SK-N-SH (cell line): ENCODE measurements around the gene TLDC2. TPM values are rescaled to one million over a fixed set of nuclear protein-coding genes. Genes with fewer than 3 reads are reported as not detected.
"Not testable (repeated sequence)": the region's sequence is repeated elsewhere in the genome, so short reads cannot be mapped to it uniquely, and the experiment has no call there.

Experiments used
- CTCF ChIA-PET: fragments of 300-600, 350-600 bp; formaldehyde crosslinking; extraction: SDS; loops from one replicate; lab custom pipeline; 2021; lab: Yijun Ruan, JAX
- POLR2A ChIA-PET: fragments of 350-600 bp; sonication (Branson Sonifier 250); formaldehyde crosslinking; extraction: SDS; loops from one replicate; lab custom pipeline; 2020; ENCODE audit warnings: antibody characterized with exemption, inconsistent platforms; lab: Yijun Ruan, JAX
- DNase-seq: peaks from one replicate; pipeline ENCODE4 v3.0.0; 2012
- H2AFZ ChIP-seq: fragments of 200-600 bp; sonication (generic); 2 replicates; pipeline ENCODE4 v1.8.1; 2016; ENCODE audit warnings: antibody characterized with exemption, mild to moderate bottlenecking, low read depth
- H3F3A ChIP-seq: fragments of 200-600 bp; sonication (generic); replicated peaks from 2 replicates; pipeline ENCODE3; 2016; ENCODE audit warnings: antibody characterized with exemption, mild to moderate bottlenecking; ENCODE audit not compliant: insufficient read depth
- H3K27ac ChIP-seq, 2 experiments: fragments of 200-500 bp in 1 of 2; fragments of 200-600 bp in 1 of 2; sonication (Bioruptor generic) in 1 of 2; sonication (generic), shearing (Covaris generic) in 1 of 2; 2 replicates each; pipeline versions ENCODE4 v1.5.1 to v1.6.1; 2014 to 2016; ENCODE audit warnings: low read depth in 2 of 2, inconsistent platforms in 1 of 2, low read length in 1 of 2, mild to moderate bottlenecking in 1 of 2, mixed read lengths in 1 of 2
- H3K27me3 ChIP-seq: fragments of 200-600 bp; sonication (generic), shearing (Covaris generic); 2 replicates; pipeline ENCODE4 v1.6.1; 2016; ENCODE audit warnings: mixed run types; ENCODE audit not compliant: insufficient read depth
- H3K36me3 ChIP-seq, 2 experiments: fragments of 200-500 bp in 1 of 2; fragments of 200-600 bp in 1 of 2; sonication (Bioruptor generic) in 1 of 2; sonication (generic) in 1 of 2; replicated peaks in 1 of 2; 2 replicates each; pipeline versions ENCODE3 to v1.5.1; 2014 to 2016; ENCODE audit warnings: low read length in 1 of 2, mild to moderate bottlenecking in 1 of 2; ENCODE audit not compliant: insufficient read depth in 2 of 2, control insufficient read depth in 1 of 2
- H3K4me1 ChIP-seq, 2 experiments: fragments of 200-500 bp in 1 of 2; fragments of 200-600 bp in 1 of 2; sonication (Bioruptor generic) in 1 of 2; sonication (generic), shearing (Covaris generic) in 1 of 2; 2 replicates each; pipeline versions ENCODE4 v1.5.1 to v1.6.1; 2014 to 2016; ENCODE audit warnings: low read depth in 1 of 2, low read length in 1 of 2, mixed run types in 1 of 2; ENCODE audit not compliant: insufficient read depth in 2 of 2, control insufficient read depth in 1 of 2
- H3K4me2 ChIP-seq: fragments of 200-600 bp; sonication (generic), shearing (Covaris generic); 2 replicates; pipeline ENCODE4 v1.6.1; 2017; ENCODE audit warnings: mixed run types
- H3K4me3 ChIP-seq, 2 experiments: fragments of 200-500 bp in 1 of 2; fragments of 200-600 bp in 1 of 2; sonication (Bioruptor generic) in 1 of 2; sonication (generic), shearing (Covaris generic) in 1 of 2; 2 replicates each; pipeline versions ENCODE4 v1.5.1 to v1.8.1; 2014 to 2016; ENCODE audit warnings: low read depth in 2 of 2, inconsistent platforms in 1 of 2, low read length in 1 of 2, mild to moderate bottlenecking in 1 of 2, mixed read lengths in 1 of 2, moderate library complexity in 1 of 2
- H3K79me2 ChIP-seq: fragments of 200-600 bp; sonication (generic); 2 replicates; pipeline ENCODE4 v1.8.1; 2017; ENCODE audit warnings: mild to moderate bottlenecking; ENCODE audit not compliant: insufficient read depth
- H3K9ac ChIP-seq: fragments of 200-600 bp; sonication (generic); 2 replicates; pipeline ENCODE4 v1.6.1; 2017; ENCODE audit warnings: mixed run types
- H3K9me2 ChIP-seq: fragments of 200-600 bp; sonication (generic); 2 replicates; pipeline ENCODE4 v1.6.1; 2017; ENCODE audit warnings: mixed run types
- H3K9me3 ChIP-seq: fragments of 200-600 bp; sonication (generic); 2 replicates; pipeline ENCODE4 v1.6.1; 2017; ENCODE audit warnings: mixed run types, mild to moderate bottlenecking, moderate library complexity
- H4K20me1 ChIP-seq: fragments of 200-600 bp; sonication (generic); 2 replicates; pipeline ENCODE4 v1.6.1; 2017; ENCODE audit warnings: mild to moderate bottlenecking, mixed run types; ENCODE audit not compliant: insufficient read depth
- CHD2 ChIP-seq: fragments of 150-350 bp; IDR thresholded peaks from 2 replicates; pipeline ENCODE4 v1.6.1; 2018; ENCODE audit warnings: low read length; ENCODE audit not compliant: partially characterized antibody
- EZH2phosphoT487 ChIP-seq: fragments of 200-600 bp; sonication (generic); IDR thresholded peaks from 2 replicates; pipeline ENCODE4 v1.6.1; 2017; ENCODE audit warnings: low read depth, mixed run types, mild to moderate bottlenecking, antibody characterized with exemption, moderate library complexity, borderline replicate concordance
- FOSL2 ChIP-seq: IDR thresholded peaks from 2 replicates; pipeline ENCODE4 v1.4.0; 2012; ENCODE audit warnings: low read depth, mild to moderate bottlenecking, moderate library complexity, borderline replicate concordance
- FOXM1 ChIP-seq: IDR thresholded peaks from 2 replicates; pipeline ENCODE4 v1.4.0; 2012; ENCODE audit warnings: low read depth, mild to moderate bottlenecking
- PBX3 ChIP-seq: IDR thresholded peaks from 2 replicates; pipeline ENCODE4; 2012
- POLR2AphosphoS5 ChIP-seq: IDR thresholded peaks from 2 replicates; pipeline ENCODE4 v1.6.1; 2012; ENCODE audit warnings: low read depth, low read length
- RCOR1 ChIP-seq: fragments of 150-350 bp; IDR thresholded peaks from 2 replicates; pipeline ENCODE4 v1.6.1; 2017; ENCODE audit warnings: antibody characterized with exemption, low read length
- RXRA ChIP-seq: IDR thresholded peaks from 2 replicates; pipeline ENCODE4 v1.4.0; 2012; ENCODE audit warnings: low read depth, mild to moderate bottlenecking, borderline replicate concordance
- SIN3A ChIP-seq: IDR thresholded peaks from 2 replicates; pipeline ENCODE4 v1.6.1; 2012; ENCODE audit warnings: low read depth, mild to moderate bottlenecking, low read length, moderate library complexity, borderline replicate concordance
- TAF1 ChIP-seq: IDR thresholded peaks from 2 replicates; pipeline ENCODE4 v1.6.1; 2012; ENCODE audit warnings: low read depth, mild to moderate bottlenecking, low read length, moderate library complexity, borderline replicate concordance
- USF1 ChIP-seq: IDR thresholded peaks from 2 replicates; pipeline ENCODE4 v1.4.0; 2012; ENCODE audit warnings: low read depth, borderline replicate concordance
- WGBS: methylation state at CpG from one replicate; pipeline ENCODE4 v1.1.6; 2017; ENCODE audit warnings: low lambda C conversion rate; 5-methylcytosine and 5-hydroxymethylcytosine counted together
- polyA plus RNA-seq, 3 experiments: library from polyadenylated mRNA; depleted of rRNA; stranded (reverse); fragments of >200 nt; gene quantifications; 2 replicates each; pipeline ENCODE4 v1.2.3, GENCODE V29; 2012

The TLDC2 gene
- polyA plus RNA-seq, 1 of the 3 experiments (the other 2 are of a cell fraction) = 0.02 TPM

- WGBS = 93% methylated on average over 1 of the region's 1 CpG
- H3K4me1 ChIP-seq = no peaks in the 10 kb centered on the region
- H2AFZ ChIP-seq = no peak overlapping the region
- H3K4me2 ChIP-seq = no peak overlapping the region
- POLR2A ChIA-PET = no interaction called here
- H3K79me2 ChIP-seq = no peaks in the 10 kb centered on the region
- H3K9me2 ChIP-seq = no peaks in the 10 kb centered on the region
- no peak overlapping the region for H3K9ac ChIP-seq
- no peaks in the 10 kb centered on the region for H3K36me3 ChIP-seq
- no peaks in the 10 kb centered on the region for H4K20me1 ChIP-seq
- no peak overlapping the region for H3K27ac ChIP-seq
- TF ChIP-seq RCOR1 = no peak
- TF ChIP-seq TAF1 = no peak
- TF ChIP-seq CHD2 = no peak
- no peak for TF ChIP-seq SIN3A
- TF ChIP-seq PBX3 = no peak
- TF ChIP-seq EZH2phosphoT487 = no peak
- TF ChIP-seq FOXM1 = no peak
- no peak for TF ChIP-seq USF1
- H3K27me3 ChIP-seq = no peaks in the 10 kb centered on the region
- CTCF ChIA-PET = interaction anchor here (1.4 kb wide), 1 partner anchor 8 kb away, joined by 4 read pairs; no protein-coding TSS in a partner anchor
- no peaks in the 10 kb centered on the region for H3F3A ChIP-seq
- DNase-seq = no peak
- no peaks in the 10 kb centered on the region for H3K9me3 ChIP-seq
- H3K4me3 ChIP-seq = no peak overlapping the region
Measured at GRCh38 chr20:36927704-36928103, 51.8 kb downstream of the TLDC2 start.

GRCh38 chr20:36929290-36929689 lies 53.4 kb downstream of the TLDC2 start:
- CTCF ChIA-PET = no interaction called here
- Histone ChIP-seq H4K20me1 (no peaks in the 10 kb centered on the region), H3K27me3 (no peaks in the 10 kb centered on the region), H3K9ac (no peak overlapping the region), H3K9me3 (no peaks in the 10 kb centered on the region), H3K4me1 (no peaks in the 10 kb centered on the region), H3K79me2 (no peaks in the 10 kb centered on the region), H3K27ac (no peak overlapping the region), H3K9me2 (no peaks in the 10 kb centered on the region), H2AFZ (no peak overlapping the region), H3K4me2 (no peak overlapping the region), H3F3A (no peaks in the 10 kb centered on the region), H3K4me3 (no peak overlapping the region), H3K36me3 (no peaks in the 10 kb centered on the region)
- 72% methylated on average over 6 of the region's 6 CpGs for WGBS
- POLR2A ChIA-PET = no interaction called here
- no peak for DNase-seq
- TF ChIP-seq POLR2AphosphoS5 = no peak
- TF ChIP-seq RXRA = peak; percentile 47; the same call in 1 of the 2 replicates

- H3F3A ChIP-seq = no peaks in the 10 kb centered on the region
- no peaks in the 10 kb centered on the region for H3K36me3 ChIP-seq
- H3K9me3 ChIP-seq = no peaks in the 10 kb centered on the region
- no peaks in the 10 kb centered on the region for H3K27me3 ChIP-seq
- H3K79me2 ChIP-seq = no peaks in the 10 kb centered on the region
- H3K4me2 ChIP-seq = no peak overlapping the region
- H3K9me2 ChIP-seq = no peaks in the 10 kb centered on the region
- no peak overlapping the region for H3K9ac ChIP-seq
- H4K20me1 ChIP-seq = no peaks in the 10 kb centered on the region
- no peak overlapping the region for H3K27ac ChIP-seq
- ChIA-PET POLR2A (no interaction called here), CTCF (no interaction called here)
- no peak overlapping the region for H3K4me3 ChIP-seq
- DNase-seq = no peak
- WGBS = 97% methylated on average over 6 of the region's 6 CpGs
- no peak for TF ChIP-seq TAF1
- TF ChIP-seq FOSL2 = no peak
- TF ChIP-seq RXRA = no peak
- H3K4me1 ChIP-seq = no peaks in the 10 kb centered on the region
- no peak overlapping the region for H2AFZ ChIP-seq
Measured at GRCh38 chr20:36929691-36930090, 53.8 kb downstream of the TLDC2 start.

- DNase-seq, H3K4me1 ChIP-seq, H3K4me2 ChIP-seq, H3K27ac ChIP-seq, H4K20me1 ChIP-seq, H3F3A ChIP-seq, H3K79me2 ChIP-seq, CTCF ChIA-PET, H3K36me3 ChIP-seq, H3K27me3 ChIP-seq, H3K9me3 ChIP-seq, H3K9me2 ChIP-seq, H3K9ac ChIP-seq, H2AFZ ChIP-seq, H3K4me3 ChIP-seq: not testable (repeated sequence)
- POLR2A ChIA-PET = interaction anchor here (0.6 kb wide), 1 partner anchor 306 kb away, joined by 4 read pairs; no protein-coding TSS in a partner anchor
- WGBS = 97% methylated on average over 12 of the region's 12 CpGs
Measured at GRCh38 chr20:36932067-36932466, 56.1 kb downstream of the TLDC2 start.
